Astrocyte (in vitro differentiated cells and primary cell): ENCODE measurements around the gene TMEM123. TPM values are rescaled to one million over a fixed set of nuclear protein-coding genes. Genes with fewer than 3 reads are reported as not detected.

ENCODE experiments used
- DNase-seq: peaks from one replicate; pipeline ENCODE4 v3.0.0-alpha.2; 2010; ENCODE audit warnings: low read depth
- FAIRE-seq: peaks from 2 replicates; lab custom pipeline; 2011; peaks lifted over from hg19 to GRCh38; lab: Jason Lieb, UNC
- H2AFZ ChIP-seq: 2 replicates; pipeline ENCODE4 v1.6.0; 2012; ENCODE audit warnings: low read depth, low read length, inconsistent platforms
- H3K27ac ChIP-seq: 2 replicates; pipeline ENCODE4 v1.5.1; 2011; ENCODE audit warnings: low read depth, low read length, inconsistent platforms
- H3K27me3 ChIP-seq: 2 replicates; pipeline ENCODE4 v1.6.0; 2011; ENCODE audit warnings: low read length, inconsistent platforms; ENCODE audit not compliant: insufficient read depth
- H3K36me3 ChIP-seq: 2 replicates; pipeline ENCODE4 v1.5.1; 2011; ENCODE audit warnings: low read length, inconsistent platforms; ENCODE audit not compliant: insufficient read depth
- H3K4me1 ChIP-seq: 2 replicates; pipeline ENCODE4 v1.5.1; 2011; ENCODE audit warnings: low read length, inconsistent platforms; ENCODE audit not compliant: insufficient read depth
- H3K4me2 ChIP-seq: 2 replicates; pipeline ENCODE4 v1.6.0; 2012; ENCODE audit warnings: low read length, inconsistent platforms
- H3K4me3 ChIP-seq: 2 replicates; pipeline ENCODE4 v1.5.1; 2011; ENCODE audit warnings: low read depth, mild to moderate bottlenecking, low read length, inconsistent platforms; ENCODE audit not compliant: insufficient read depth
- H3K79me2 ChIP-seq: 2 replicates; pipeline ENCODE4 v1.6.0; 2012; ENCODE audit warnings: mild to moderate bottlenecking, low read length, inconsistent platforms; ENCODE audit not compliant: insufficient read depth
- H3K9ac ChIP-seq: 2 replicates; pipeline ENCODE4 v1.6.0; 2012; ENCODE audit warnings: mild to moderate bottlenecking, low read length, inconsistent platforms
- H3K9me3 ChIP-seq: 2 replicates; pipeline ENCODE4 v1.5.1; 2012; ENCODE audit warnings: low read depth, mild to moderate bottlenecking, low read length, inconsistent platforms; ENCODE audit not compliant: insufficient read depth
- H4K20me1 ChIP-seq: 2 replicates; pipeline ENCODE4 v1.6.0; 2012; ENCODE audit warnings: low read length, inconsistent platforms; ENCODE audit not compliant: insufficient read depth
- H3K27ac Mint-ChIP-seq: one replicate; pipeline ENCODE4 v1.8.0; 2021; ENCODE audit warnings: mild to moderate bottlenecking, mixed read lengths; ENCODE audit not compliant: unreplicated experiment
- H3K27me3 Mint-ChIP-seq: one replicate; pipeline ENCODE4 v1.8.0; 2021; ENCODE audit warnings: low read depth, mixed read lengths; ENCODE audit not compliant: unreplicated experiment
- H3K36me3 Mint-ChIP-seq: one replicate; pipeline ENCODE4 v1.8.0; 2021; ENCODE audit warnings: low read depth, mixed read lengths; ENCODE audit not compliant: unreplicated experiment
- H3K4me1 Mint-ChIP-seq: one replicate; pipeline ENCODE4 v1.8.0; 2021; ENCODE audit warnings: low read depth, mixed read lengths; ENCODE audit not compliant: unreplicated experiment
- H3K4me3 Mint-ChIP-seq: one replicate; pipeline ENCODE4 v1.8.0; 2021; ENCODE audit warnings: mild to moderate bottlenecking, moderate library complexity, mixed read lengths; ENCODE audit not compliant: unreplicated experiment
- H3K9me3 Mint-ChIP-seq: one replicate; pipeline ENCODE4 v1.8.0; 2021; ENCODE audit warnings: mild to moderate bottlenecking, mixed read lengths; ENCODE audit not compliant: unreplicated experiment
- CTCF ChIP-seq: IDR thresholded peaks from 2 replicates; pipeline ENCODE4 v1.5.1; 2011; ENCODE audit warnings: low read depth, mild to moderate bottlenecking, inconsistent platforms, low read length, moderate library complexity; ENCODE audit not compliant: insufficient read depth
- EZH2 ChIP-seq: IDR thresholded peaks from 2 replicates; pipeline ENCODE4 v1.6.1; 2012; ENCODE audit warnings: mild to moderate bottlenecking, low read length, inconsistent platforms; ENCODE audit not compliant: insufficient read depth
- total RNA-seq: library from RNA; stranded (reverse); gene quantifications from 2 replicates; pipeline ENCODE4 v1.2.1, GENCODE V29; 2021

TMEM123 gene
- total RNA-seq, 1 donor from 2014 or later: 234 TPM

GRCh38 chr11:102491969-102492368 lies 39.4 kb upstream of the TMEM123 start:
- Histone ChIP-seq H3K9me3 (no peaks in the 10 kb centered on the region), H2AFZ (no peak overlapping the region), H3K9ac (no peak overlapping the region), H3K27me3 (no peaks in the 10 kb centered on the region), H3K4me3 (no peak overlapping the region), H3K79me2 (no peaks in the 10 kb centered on the region), H3K4me1 (no peaks in the 10 kb centered on the region), H3K4me2 (no peak overlapping the region), H3K36me3 (no peaks in the 10 kb centered on the region), H3K27ac (no peak overlapping the region), H4K20me1 (no peaks in the 10 kb centered on the region)
- DNase-seq: no peak
- Mint-ChIP-seq H3K36me3 (no peaks in the 10 kb centered on the region), H3K4me3 (no peak overlapping the region), H3K9me3 (peaks cover 1% of the 10 kb centered on the region), H3K27ac (no peak overlapping the region), H3K4me1 (peaks cover 8% of the 10 kb centered on the region), H3K27me3 (no peaks in the 10 kb centered on the region)
- no peak for FAIRE-seq
- TF ChIP-seq EZH2 (no peak), CTCF (no peak)

- no peaks in the 10 kb centered on the region for H4K20me1 ChIP-seq
- no peaks in the 10 kb centered on the region for H3K27me3 ChIP-seq
- H3K4me3 ChIP-seq: no peak overlapping the region
- H3K27ac Mint-ChIP-seq: no peak overlapping the region
- peaks cover 2% of the 10 kb centered on the region for H3K4me1 Mint-ChIP-seq
- no peak overlapping the region for H3K9ac ChIP-seq
- H3K36me3 ChIP-seq: no peaks in the 10 kb centered on the region
- FAIRE-seq: no peak
- H3K4me1 ChIP-seq: no peaks in the 10 kb centered on the region
- no peak overlapping the region for H3K27ac ChIP-seq
- no peak overlapping the region for H3K4me2 ChIP-seq
- no peaks in the 10 kb centered on the region for H3K27me3 Mint-ChIP-seq
- no peaks in the 10 kb centered on the region for H3K36me3 Mint-ChIP-seq
- H3K4me3 Mint-ChIP-seq: no peak overlapping the region
- H3K9me3 ChIP-seq: no peaks in the 10 kb centered on the region
- H3K79me2 ChIP-seq: no peaks in the 10 kb centered on the region
- no peak for TF ChIP-seq CTCF
- no peak for TF ChIP-seq EZH2
- no peak for DNase-seq
- peaks cover 1% of the 10 kb centered on the region for H3K9me3 Mint-ChIP-seq
- no peak overlapping the region for H2AFZ ChIP-seq
These were observed 36.9 kb upstream of the TMEM123 start for GRCh38 chr11:102489186-102490145.

GRCh38 chr11:102488208-102488607 lies 35.6 kb upstream of the TMEM123 start:
- TF ChIP-seq EZH2 (no peak), CTCF (no peak)
- Histone ChIP-seq H3K79me2 (no peaks in the 10 kb centered on the region), H4K20me1 (no peaks in the 10 kb centered on the region), H2AFZ (no peak overlapping the region), H3K27ac (no peak overlapping the region), H3K9ac (no peak overlapping the region), H3K36me3 (no peaks in the 10 kb centered on the region), H3K4me2 (no peak overlapping the region), H3K4me3 (no peak overlapping the region), H3K9me3 (no peaks in the 10 kb centered on the region), H3K4me1 (no peaks in the 10 kb centered on the region), H3K27me3 (no peaks in the 10 kb centered on the region)
- peaks cover 3% of the 10 kb centered on the region for H3K9me3 Mint-ChIP-seq
- no peaks in the 10 kb centered on the region for H3K4me1 Mint-ChIP-seq
- no peaks in the 10 kb centered on the region for H3K36me3 Mint-ChIP-seq
- DNase-seq: no peak
- no peak overlapping the region for H3K27ac Mint-ChIP-seq
- no peaks in the 10 kb centered on the region for H3K27me3 Mint-ChIP-seq
- FAIRE-seq: no peak
- no peak overlapping the region for H3K4me3 Mint-ChIP-seq
